GM23248 (cell line): ENCODE measurements around the gene ATR. TPM values are rescaled to one million over a fixed set of nuclear protein-coding genes. Genes with fewer than 3 reads are reported as not detected.

Source experiments
- DNase-seq: peaks from one replicate; pipeline ENCODE4 v3.0.0-alpha.2; 2015
- H2AFZ ChIP-seq: fragments of 200-600 bp; sonication (generic); 2 replicates; pipeline ENCODE4 v1.6.1; 2016; ENCODE audit warnings: antibody characterized with exemption
- H3F3A ChIP-seq: fragments of 200-600 bp; sonication (generic); 2 replicates; pipeline ENCODE4 v1.6.1; 2016; ENCODE audit warnings: mild to moderate bottlenecking, antibody characterized with exemption, mixed run types; ENCODE audit not compliant: insufficient read depth
- H3K27ac ChIP-seq: fragments of 200-600 bp; sonication (generic); 2 replicates; pipeline ENCODE4 v1.5.1; 2016; ENCODE audit warnings: mild to moderate bottlenecking
- H3K27me3 ChIP-seq: fragments of 200-600 bp; sonication (generic); replicated peaks from 2 replicates; pipeline ENCODE4 v1.6.1; 2016; ENCODE audit warnings: mild to moderate bottlenecking; ENCODE audit not compliant: insufficient read depth
- H3K36me3 ChIP-seq: fragments of 200-600 bp; sonication (generic); 2 replicates; pipeline ENCODE4 v1.6.1; 2016; ENCODE audit warnings: low read depth, mild to moderate bottlenecking
- H3K4me1 ChIP-seq: fragments of 200-600 bp; sonication (generic); 2 replicates; pipeline ENCODE4 v1.6.1; 2016; ENCODE audit warnings: mild to moderate bottlenecking; ENCODE audit not compliant: insufficient read depth
- H3K4me2 ChIP-seq: fragments of 200-600 bp; sonication (generic); one replicate; pipeline ENCODE4 v1.6.1; 2016; ENCODE audit warnings: mild to moderate bottlenecking; ENCODE audit not compliant: unreplicated experiment
- H3K4me3 ChIP-seq: fragments of 200-600 bp; sonication (generic); 2 replicates; pipeline ENCODE4 v1.5.1; 2016; ENCODE audit warnings: mild to moderate bottlenecking
- H3K79me2 ChIP-seq: fragments of 200-600 bp; sonication (generic); 2 replicates; pipeline ENCODE4 v1.6.1; 2016; ENCODE audit warnings: mild to moderate bottlenecking; ENCODE audit not compliant: insufficient read depth
- H3K9ac ChIP-seq: fragments of 200-600 bp; sonication (generic); 2 replicates; pipeline ENCODE4 v1.6.1; 2016; ENCODE audit warnings: mild to moderate bottlenecking
- H3K9me2 ChIP-seq: fragments of 200-600 bp; sonication (generic); 2 replicates; pipeline ENCODE4 v1.6.1; 2016; ENCODE audit warnings: mixed run types, mild to moderate bottlenecking, moderate library complexity; ENCODE audit not compliant: insufficient read depth
- H3K9me3 ChIP-seq: fragments of 200-600 bp; sonication (generic); one replicate; pipeline ENCODE4 v1.6.1; 2017; ENCODE audit warnings: low read depth
- H4K20me1 ChIP-seq: fragments of 200-600 bp; sonication (generic); 2 replicates; pipeline ENCODE4 v1.6.0; 2016; ENCODE audit not compliant: insufficient read depth
- EZH2 ChIP-seq: fragments of 200-600 bp; sonication (generic); IDR thresholded peaks from 2 replicates; pipeline ENCODE4 v1.6.1; 2018; ENCODE audit warnings: antibody characterized with exemption, mild to moderate bottlenecking; ENCODE audit not compliant: insufficient read depth, poor library complexity, severe bottlenecking
- EZH2phosphoT487 ChIP-seq: fragments of 200-600 bp; sonication (generic); IDR thresholded peaks from 2 replicates; pipeline ENCODE4 v1.6.1; 2018; ENCODE audit warnings: antibody characterized with exemption, moderate library complexity, mild to moderate bottlenecking, low read depth; ENCODE audit not compliant: insufficient read depth
- WGBS, 2 experiments: methylation state at CpG; one replicate each; pipeline ENCODE4 v1.1.6; 2015 to 2017; ENCODE audit warnings: low lambda C conversion rate in 2 of 2, low coverage in 1 of 2; ENCODE audit errors: missing lambda C conversion rate in 2 of 2; 5-methylcytosine and 5-hydroxymethylcytosine counted together
- in situ Hi-C: fragments of 300-500 bp; cut with MboI; formaldehyde crosslinking; loops from 2 replicates; pipeline ENCODE4 v1.15.0; 2020
- polyA plus RNA-seq: library from polyadenylated mRNA; unstranded; fragments of >200 nt; fragmentation: Nextera tagmentation; extraction: Ambion mirVana; gene quantifications from 2 replicates; pipeline ENCODE4 v1.2.1, GENCODE V29; 2016
- total RNA-seq: library from RNA; depleted of rRNA; stranded (reverse); fragments of >200 nt; shearing (Covaris generic); gene quantifications from 2 replicates; pipeline ENCODE4 v1.2.3, GENCODE V29; 2014

The ATR gene
- total and polyA plus RNA-seq, 2 experiments from 2014 or later = 15.1 to 28.3 TPM

DNA sequence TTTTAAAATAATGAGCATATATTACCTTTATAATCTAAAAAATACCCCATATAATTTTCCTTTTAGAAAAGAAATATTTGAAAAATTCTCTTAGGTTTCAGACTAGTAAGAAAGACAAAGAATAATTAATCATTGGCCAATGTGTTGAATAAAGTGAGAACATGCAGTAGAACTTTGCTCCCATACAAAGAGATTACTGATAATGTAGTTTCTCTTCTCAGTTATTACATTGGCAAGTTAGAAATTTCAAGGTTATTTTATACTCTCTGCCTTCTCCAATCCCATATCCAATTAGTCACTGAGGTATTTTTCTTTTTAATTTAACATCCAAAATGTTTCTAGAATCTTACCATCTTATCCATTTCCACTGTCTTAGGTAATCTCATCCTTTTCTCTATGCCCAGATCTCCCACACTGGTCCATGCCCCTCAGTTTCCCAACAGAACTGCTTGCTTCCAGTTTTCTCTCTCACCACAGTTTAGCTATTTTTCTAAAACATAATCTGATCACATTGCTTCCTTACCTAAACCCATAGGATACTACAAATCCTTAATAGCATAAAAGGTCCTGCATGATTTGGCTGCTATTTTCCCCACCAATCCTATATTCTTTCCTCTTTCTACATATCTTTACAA, 141.5 kb downstream of the ATR start:
- TF ChIP-seq EZH2phosphoT487 (no peak), EZH2 (no peak)
- Histone ChIP-seq H3K9me2 (no peaks in the 10 kb centered on the region), H3K4me2 (no peak overlapping the region), H3K4me3 (no peak overlapping the region), H3K9ac (no peak overlapping the region), H3K9me3 (no peaks in the 10 kb centered on the region), H3K79me2 (peaks cover 99% of the 10 kb centered on the region), H3K36me3 (peaks cover 6% of the 10 kb centered on the region; the same call in 1 of the 2 replicates), H3K27me3 (no peaks in the 10 kb centered on the region), H3K4me1 (no peaks in the 10 kb centered on the region), H2AFZ (no peak overlapping the region), H3K27ac (no peak overlapping the region), H3F3A (0 out of 2 replicates have a peak, but pooled peaks cover 8% of the 10 kb centered on the region), H4K20me1 (no peaks in the 10 kb centered on the region)
- in situ Hi-C loops = no loop called here
- no peak for DNase-seq

DNA sequence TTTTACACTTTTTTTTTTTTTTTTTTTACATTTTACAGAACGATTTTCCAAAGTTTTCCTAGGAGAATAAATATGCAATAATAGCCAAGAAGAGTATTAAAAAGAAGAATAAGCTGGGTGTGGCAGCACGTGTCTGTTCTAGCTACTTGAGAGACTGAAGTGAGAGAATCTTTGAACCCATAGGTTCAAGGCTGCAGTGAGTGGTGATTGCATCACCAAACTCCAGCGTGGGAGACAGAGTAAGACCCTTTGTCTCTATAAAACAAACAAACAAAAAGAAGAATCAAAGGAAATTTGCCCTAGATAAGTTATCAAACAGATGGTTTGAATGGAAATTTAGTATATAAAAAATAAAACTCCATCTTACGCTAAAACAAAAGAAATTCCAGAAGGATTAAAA, 144.0 kb downstream of the ATR start:
- Histone ChIP-seq H2AFZ (no peak overlapping the region), H3K4me1 (no peaks in the 10 kb centered on the region), H3K9me2 (no peaks in the 10 kb centered on the region), H3K79me2 (peaks cover 73% of the 10 kb centered on the region), H3K4me2 (no peak overlapping the region), H3K36me3 (peaks cover 15% of the 10 kb centered on the region), H3K4me3 (no peak overlapping the region), H3K9ac (no peak overlapping the region), H4K20me1 (no peaks in the 10 kb centered on the region), H3F3A (0 out of 2 replicates have a peak, but pooled peaks cover 8% of the 10 kb centered on the region), H3K9me3 (no peaks in the 10 kb centered on the region), H3K27me3 (no peaks in the 10 kb centered on the region), H3K27ac (no peak overlapping the region)
- in situ Hi-C loops = no loop called here
- WGBS, 2 experiments = 82 to 86% methylated on average over 4 of the region's 4 CpGs
- TF ChIP-seq EZH2 = no peak
- no peak for DNase-seq

DNA sequence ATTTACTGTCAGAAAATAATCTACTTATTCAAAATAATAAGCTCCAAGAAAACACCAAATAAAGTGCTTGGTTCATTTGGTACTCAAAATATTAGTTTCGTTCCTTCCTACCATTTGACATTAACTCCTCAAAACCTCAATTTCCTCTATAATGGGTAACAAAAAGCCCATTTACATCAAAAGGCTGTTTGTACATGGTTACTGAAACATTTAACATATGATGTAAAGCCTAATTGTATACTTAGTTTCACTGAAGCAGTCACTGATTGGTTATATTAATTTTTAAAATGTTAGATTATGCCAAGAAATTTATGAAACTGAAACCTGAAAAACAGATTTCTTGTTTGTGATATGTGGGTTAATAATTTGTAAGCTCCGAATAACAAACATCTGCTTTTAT, 145.4 kb downstream of the ATR start:
- Histone ChIP-seq H3K27ac (no peak overlapping the region), H4K20me1 (no peaks in the 10 kb centered on the region), H3K9ac (no peak overlapping the region), H3K36me3 (peaks cover 15% of the 10 kb centered on the region), H3K9me3 (no peaks in the 10 kb centered on the region), H2AFZ (no peak overlapping the region), H3K27me3 (no peaks in the 10 kb centered on the region), H3K9me2 (no peaks in the 10 kb centered on the region), H3K4me2 (no peak overlapping the region), H3K79me2 (peaks cover 59% of the 10 kb centered on the region), H3K4me1 (no peaks in the 10 kb centered on the region), H3F3A (0 out of 2 replicates have a peak, but pooled peaks cover 8% of the 10 kb centered on the region), H3K4me3 (no peak overlapping the region)
- no peak for TF ChIP-seq EZH2
- no peak for TF ChIP-seq EZH2phosphoT487
- DNase-seq = no peak
- WGBS, 2 experiments = 90 to 100% methylated on average over 2 of the region's 2 CpGs
- in situ Hi-C loops = no loop called here

DNA sequence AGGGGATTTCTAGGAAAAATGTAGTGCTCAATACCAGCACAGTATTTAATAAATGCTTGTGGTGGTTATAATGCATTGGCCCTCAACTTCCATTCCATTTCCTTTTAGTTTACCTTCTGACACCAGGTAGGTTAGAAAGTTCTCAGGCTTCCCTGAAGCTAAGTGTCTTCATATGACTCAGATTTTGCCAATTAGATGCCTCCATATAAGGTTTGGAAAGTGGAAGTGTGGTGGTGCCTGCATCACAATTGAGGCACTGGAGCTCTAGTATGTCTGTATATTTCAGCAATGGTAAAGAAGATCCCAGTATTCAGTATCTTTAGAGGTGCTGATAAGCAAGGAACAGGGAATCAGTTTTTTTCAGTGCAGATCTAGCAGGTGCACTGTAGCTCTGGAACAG, 149.0 kb downstream of the ATR start:
- H3K79me2 ChIP-seq = peaks cover 36% of the 10 kb centered on the region
- H3F3A ChIP-seq = no peaks in the 10 kb centered on the region
- no peaks in the 10 kb centered on the region for H3K9me3 ChIP-seq
- H3K27ac ChIP-seq = no peak overlapping the region
- H3K9ac ChIP-seq = no peak overlapping the region
- H3K36me3 ChIP-seq = peaks cover 18% of the 10 kb centered on the region
- no peak for TF ChIP-seq EZH2phosphoT487
- no peaks in the 10 kb centered on the region for H3K27me3 ChIP-seq
- H3K4me3 ChIP-seq = no peak overlapping the region
- H2AFZ ChIP-seq = no peak overlapping the region
- DNase-seq = no peak
- H3K4me2 ChIP-seq = no peak overlapping the region
- in situ Hi-C loops = no loop called here
- no peaks in the 10 kb centered on the region for H4K20me1 ChIP-seq
- H3K4me1 ChIP-seq = no peaks in the 10 kb centered on the region
- no peaks in the 10 kb centered on the region for H3K9me2 ChIP-seq

DNA sequence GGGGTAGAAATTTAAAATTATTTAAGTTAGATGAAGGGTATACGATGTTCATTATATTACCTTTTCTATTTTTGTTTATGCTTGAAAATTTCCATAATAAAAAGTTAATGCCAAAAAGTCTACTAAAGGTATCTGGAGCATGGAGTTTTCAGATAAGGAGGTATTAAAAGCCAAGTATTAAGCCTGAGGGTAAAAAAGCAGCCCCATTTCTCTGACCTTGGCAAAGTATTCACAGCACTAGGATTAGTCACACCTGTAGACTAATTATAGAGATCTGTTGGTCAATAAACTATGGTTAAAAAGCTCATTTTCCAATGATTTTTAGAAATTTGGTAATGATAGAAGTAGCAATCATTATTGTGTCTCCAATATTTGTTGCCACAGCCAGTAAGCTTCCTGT, 153.8 kb downstream of the ATR start:
- 97 to 100% methylated on average over 1 of the region's 1 CpG for WGBS, 2 experiments
- no peaks in the 10 kb centered on the region for H3K27me3 ChIP-seq
- TF ChIP-seq EZH2 (no peak), EZH2phosphoT487 (no peak)
- H3F3A ChIP-seq = no peaks in the 10 kb centered on the region
- DNase-seq = no peak
- peaks cover 36% of the 10 kb centered on the region for H3K36me3 ChIP-seq
- no peak overlapping the region for H3K9ac ChIP-seq
- H3K9me2 ChIP-seq = no peaks in the 10 kb centered on the region
- no peaks in the 10 kb centered on the region for H3K9me3 ChIP-seq
- in situ Hi-C loops = no loop called here
- H3K4me2 ChIP-seq = no peak overlapping the region
- no peaks in the 10 kb centered on the region for H4K20me1 ChIP-seq
- H3K27ac ChIP-seq = no peak overlapping the region
- 0 out of 2 replicates have a peak, but pooled peaks cover 17% of the 10 kb centered on the region for H3K79me2 ChIP-seq
- H3K4me3 ChIP-seq = no peak overlapping the region
- no peaks in the 10 kb centered on the region for H3K4me1 ChIP-seq
- no peak overlapping the region for H2AFZ ChIP-seq
